ENCODE results near the gene RNASEH2A.
"Not testable (repeated sequence)": the region's sequence is repeated elsewhere in the genome, so short reads cannot be mapped to it uniquely, and the experiment has no call there.

The RNASEH2A gene

DNA sequence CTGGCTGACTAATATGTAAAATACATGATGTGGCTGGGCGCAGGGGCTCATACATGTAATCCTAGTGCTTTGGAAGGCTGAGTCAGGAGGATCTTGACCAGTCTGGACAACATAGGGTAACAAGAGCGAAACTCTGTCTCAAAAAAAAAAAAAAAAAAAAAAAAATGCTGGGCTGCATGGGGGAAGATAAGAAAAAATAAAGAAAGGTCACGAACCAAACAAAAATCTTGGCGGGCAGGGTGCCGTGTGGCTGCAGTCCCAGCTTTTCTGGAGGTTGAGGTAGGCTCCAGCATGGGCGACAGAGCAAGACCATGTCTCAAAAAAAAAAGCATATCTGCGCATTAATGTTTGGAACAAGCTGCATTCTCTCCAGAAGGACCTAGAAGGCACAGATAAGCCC is 8.7 kb downstream of the RNASEH2A start:
- H3K4me3 ChIP-seq (ENCODE audit: low read length), result no peak overlapping the region
- no peak for DNase-seq (ENCODE audit: low read depth, low spot score)

DNA sequence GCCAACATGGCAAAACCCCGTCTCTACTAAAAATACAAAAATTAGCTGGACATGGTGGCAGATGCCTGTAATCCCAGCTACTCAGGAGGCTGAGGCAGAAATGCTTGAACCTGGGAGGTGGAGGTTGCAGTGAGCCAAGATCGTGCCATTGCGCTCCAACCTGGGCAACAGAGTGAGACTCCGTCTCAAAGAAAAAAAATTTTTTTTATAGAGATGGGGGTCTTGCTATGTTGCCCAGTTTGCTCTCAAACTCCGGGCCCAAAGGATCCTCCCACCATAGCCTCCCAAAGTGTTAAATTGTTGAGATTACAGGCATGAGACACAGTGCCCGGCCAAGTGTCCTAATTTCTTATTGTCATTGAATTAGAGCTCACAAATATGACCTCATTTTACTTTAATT is 10.8 kb downstream of the RNASEH2A start:
- DNase-seq (ENCODE audit: low read depth, low spot score), result not testable (repeated sequence)

DNA sequence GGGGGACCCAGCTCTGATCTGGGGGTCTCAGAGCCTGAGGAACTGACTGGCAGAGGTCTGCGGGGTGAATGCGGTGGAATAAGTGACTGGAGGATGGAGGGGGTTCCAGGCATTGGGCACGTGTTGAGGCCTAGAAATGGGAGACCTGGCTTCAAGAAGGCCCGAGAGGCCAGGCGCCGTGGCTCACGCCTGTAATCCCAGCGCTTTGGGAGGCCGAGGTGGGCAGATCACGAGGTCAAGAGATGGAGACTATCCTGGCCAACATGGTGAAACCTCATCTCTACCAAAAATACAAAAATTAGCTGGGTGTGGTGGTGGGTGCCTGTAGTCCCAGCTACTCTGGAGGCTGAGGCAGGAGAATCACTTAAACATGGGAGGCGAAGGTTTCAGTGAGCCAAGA is 11.4 kb downstream of the RNASEH2A start:
- DNase-seq (ENCODE audit: low read depth, low spot score); H3K4me3 ChIP-seq (ENCODE audit: low read length): not testable (repeated sequence)

More for the DNA sequence above, 10.8 kb downstream of the RNASEH2A start:
- H3K4me3 ChIP-seq (ENCODE audit: low read length), result not testable (repeated sequence)

DNA sequence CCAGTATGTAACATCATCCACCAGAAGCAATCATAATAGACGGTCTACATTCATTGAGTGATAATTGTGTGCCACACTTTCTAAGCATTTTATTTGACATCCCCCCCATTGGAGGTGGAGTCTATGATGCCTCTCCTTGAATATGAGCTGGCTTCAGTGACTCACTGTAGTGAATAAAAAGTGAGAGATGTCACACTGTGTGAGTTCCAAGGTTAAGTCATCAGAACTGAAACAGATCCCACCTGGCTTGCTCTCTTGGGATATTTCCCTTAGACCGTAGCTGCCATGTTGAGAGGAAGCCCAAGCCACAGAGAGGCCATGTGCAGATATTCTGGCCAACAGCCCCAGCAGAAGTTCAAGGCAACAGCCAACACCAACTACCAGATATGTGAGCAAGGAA is 15.4 kb downstream of the RNASEH2A start:
- no peak overlapping the region for H3K4me3 ChIP-seq (ENCODE audit: low read length)
- DNase-seq (ENCODE audit: low read depth, low spot score), result no peak

DNA sequence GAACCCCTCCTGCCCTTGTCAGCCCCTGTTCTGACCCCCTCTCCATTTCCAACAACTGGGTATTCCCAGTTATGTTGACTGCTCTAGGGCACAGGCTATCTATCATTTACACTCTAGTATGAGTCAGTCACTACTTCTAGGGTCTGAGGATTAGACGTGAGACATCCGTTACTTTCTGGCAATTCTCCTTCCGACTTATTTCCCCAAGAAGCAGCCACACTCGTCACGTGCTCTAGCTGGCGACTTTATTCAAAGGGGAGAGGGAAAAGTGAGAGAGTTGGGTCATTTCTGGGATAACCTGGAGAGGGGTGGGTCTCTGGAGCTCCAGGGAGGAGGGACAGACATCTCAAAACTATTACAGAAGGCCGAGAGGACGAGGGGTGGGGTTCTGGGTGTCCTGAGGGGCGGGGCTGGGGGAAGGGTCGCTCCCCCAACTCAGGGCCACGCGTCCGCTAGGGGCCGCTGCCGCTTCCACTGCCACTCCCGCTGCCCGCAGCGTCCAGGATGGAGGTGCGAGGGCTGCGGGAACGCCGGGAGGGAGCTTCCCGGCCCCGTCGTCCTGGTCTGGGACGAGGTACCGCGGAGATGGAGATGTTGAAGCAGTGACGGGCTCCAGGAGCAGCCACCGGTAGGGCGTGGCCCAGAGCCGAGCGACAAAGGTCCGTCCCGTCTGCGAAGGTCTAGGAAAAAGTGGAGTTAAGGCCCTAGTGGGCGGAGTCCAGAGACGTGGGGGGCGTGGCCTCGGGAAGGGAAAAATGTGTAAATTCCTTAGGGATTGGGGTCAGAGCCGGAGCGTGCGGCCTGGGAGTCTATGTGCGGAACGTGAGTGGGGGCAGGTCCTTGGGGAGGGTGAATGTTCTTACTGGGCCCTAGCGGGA is 19.1 kb downstream of the RNASEH2A start:
- no peak for DNase-seq (ENCODE audit: low read depth, low spot score)
- H3K4me3 ChIP-seq (ENCODE audit: low read length), result no peak overlapping the region

DNA sequence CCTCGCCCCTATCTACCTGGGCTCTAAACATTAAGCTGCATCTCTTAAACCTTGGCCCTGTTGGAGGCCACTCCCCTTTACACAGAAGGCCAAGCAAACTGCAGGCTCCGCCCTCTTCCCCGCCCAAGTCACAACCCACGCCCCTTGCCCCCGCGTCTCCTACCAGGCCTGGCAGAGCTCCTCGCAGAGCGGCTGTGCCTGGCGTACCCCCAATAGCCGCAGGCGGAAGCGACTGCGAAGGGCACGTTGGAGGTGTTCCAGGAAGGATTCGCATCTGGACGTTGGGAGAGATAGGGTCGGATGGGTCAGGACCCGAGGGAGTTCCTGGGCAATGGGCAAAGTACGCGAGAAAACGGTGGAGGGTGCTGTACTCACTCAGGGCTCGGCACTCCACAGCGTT is 22.1 kb downstream of the RNASEH2A start:
- H3K4me3 ChIP-seq (ENCODE audit: low read length), result peak overlapping the region; percentile 3; the same call in 1 of the 2 replicates

DNA sequence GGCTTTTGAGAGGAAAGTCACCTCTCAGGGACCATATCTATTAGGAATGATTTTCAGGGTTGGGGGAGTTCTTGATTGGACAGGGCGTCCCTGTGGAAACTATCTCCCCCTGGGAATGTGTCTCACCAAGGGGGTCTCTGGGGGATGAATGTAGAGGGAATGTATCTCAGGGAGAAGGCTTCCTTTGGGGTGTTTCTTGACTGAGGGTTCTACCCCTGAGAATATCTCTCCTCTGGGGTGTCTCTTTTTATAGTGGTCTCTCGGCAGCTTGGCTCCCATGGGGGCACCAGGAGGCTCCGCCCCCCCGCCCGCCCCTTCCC is 27.0 kb downstream of the RNASEH2A start:
- DNase-seq (ENCODE audit: low read depth, low spot score), result no peak
- H3K4me3 ChIP-seq (ENCODE audit: low read length), result peak overlapping the region; percentile 33

More for the DNA sequence above, 22.1 kb downstream of the RNASEH2A start:
- DNase-seq (ENCODE audit: low read depth, low spot score), result peak; percentile 71

DNA sequence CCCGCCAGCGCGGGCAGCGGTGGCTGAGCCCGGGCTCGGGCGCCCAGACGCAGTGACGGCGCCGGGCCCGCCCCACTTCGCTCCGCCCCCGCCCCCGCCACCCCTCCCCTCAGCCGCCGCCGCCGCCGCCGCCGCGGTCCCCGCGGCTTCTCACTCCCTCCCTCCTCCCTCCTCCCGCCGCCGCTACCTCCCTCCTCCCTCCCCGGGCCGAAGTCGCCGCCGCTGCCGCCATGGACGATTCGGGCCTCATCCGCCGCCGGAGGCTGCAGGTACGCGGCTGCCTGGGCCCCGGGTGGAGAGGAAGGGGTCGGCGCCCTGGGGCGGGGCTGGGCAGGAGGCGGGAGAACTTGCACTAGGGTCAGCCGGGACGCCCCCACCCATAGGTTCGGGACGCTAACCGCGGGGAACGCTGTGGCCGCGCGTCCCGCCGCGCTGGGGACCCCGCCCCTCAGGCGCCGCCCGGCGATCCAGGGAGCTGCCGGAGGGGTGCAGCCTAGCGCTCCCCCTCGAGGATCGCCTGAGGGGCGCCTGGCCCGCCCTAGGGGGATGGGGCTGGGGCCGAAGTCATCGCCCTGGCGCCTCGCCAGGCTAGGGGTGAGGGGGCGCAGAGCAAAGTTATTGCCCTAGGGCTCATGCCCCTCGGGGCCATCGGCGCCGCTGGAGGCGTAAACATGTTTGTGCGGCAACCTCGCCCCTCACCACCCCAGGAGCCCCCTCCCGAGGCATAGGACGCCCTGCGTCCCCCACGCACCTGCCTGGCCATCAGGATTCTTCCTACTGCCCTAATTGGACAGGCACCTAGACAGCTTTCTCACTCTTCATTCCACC is 27.6 kb downstream of the RNASEH2A start:
- peak overlapping the region; percentile 49 for H3K4me3 ChIP-seq (ENCODE audit: low read length)
- DNase-seq (ENCODE audit: low read depth, low spot score), result no peak

DNA sequence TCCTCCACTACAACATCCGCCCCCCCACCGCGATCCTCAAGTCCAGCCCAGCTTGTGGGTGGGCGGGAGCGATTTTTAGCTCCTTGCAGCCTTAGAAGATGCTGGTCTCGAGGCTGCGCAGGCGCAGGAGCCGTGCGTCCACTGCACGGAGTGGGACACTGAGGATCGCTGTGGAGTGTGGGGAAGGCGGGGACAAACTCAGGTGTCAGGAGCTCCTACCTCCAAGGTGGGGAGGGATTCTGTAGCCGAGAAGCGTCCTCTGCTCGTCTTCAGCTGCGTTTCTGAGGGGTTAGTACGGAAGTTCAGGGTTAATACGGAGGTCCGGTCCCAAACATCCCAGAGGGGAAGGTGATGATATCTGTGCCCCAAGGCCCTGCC is 28.2 kb downstream of the RNASEH2A start, which contains the start of gene RTBDN:
TSS of gene RTBDN (minus strand) at position 14 of the 378 bp plus-strand sequence. CDS start 4,600 bp downstream, outside the sequence.
- no peak for DNase-seq (ENCODE audit: low read depth, low spot score)
- peak within 1 kb of the TSS; percentile 49 for H3K4me3 ChIP-seq (ENCODE audit: low read length)

DNA sequence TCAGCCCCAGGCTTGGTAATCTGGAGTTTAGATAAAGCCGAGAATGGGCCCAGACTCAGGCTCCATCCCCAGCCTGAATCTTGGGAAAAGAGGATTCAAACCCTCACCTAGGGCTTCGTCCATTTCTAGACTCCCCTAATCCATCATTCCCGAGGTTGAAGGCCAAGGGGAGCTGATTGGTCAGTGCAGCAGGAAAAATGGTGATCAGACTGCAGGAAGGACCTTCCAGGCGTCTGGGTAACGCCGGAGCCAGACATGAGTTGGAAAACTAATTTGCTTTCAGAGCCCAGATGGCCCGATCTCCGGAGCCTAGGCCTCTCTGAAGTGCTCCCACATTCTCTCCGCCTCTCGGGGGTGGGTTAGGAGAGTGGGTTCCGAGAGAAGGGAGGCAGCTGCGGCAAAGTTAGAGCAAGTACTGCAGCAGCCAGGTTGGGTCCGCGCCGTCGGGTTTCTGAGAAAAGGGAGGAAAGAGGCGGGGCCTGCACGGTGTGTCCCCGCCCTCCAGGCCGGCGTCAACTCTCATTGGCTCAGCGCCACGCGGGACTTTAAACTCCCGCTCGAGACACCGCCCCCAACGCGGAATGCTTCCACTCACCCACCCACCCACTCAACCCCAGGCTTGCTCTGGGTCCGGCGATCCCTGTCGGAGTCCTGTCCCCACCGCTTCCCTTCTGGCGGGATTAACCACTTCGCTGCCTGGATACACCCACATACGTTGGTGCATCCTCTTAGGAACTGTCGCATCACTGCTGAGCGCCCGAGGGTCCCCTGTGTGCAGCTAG is 28.8 kb downstream of the RNASEH2A start:
- H3K4me3 ChIP-seq (ENCODE audit: low read length), result no peak overlapping the region
- peak; percentile 36 for DNase-seq (ENCODE audit: low read depth, low spot score)

DNA sequence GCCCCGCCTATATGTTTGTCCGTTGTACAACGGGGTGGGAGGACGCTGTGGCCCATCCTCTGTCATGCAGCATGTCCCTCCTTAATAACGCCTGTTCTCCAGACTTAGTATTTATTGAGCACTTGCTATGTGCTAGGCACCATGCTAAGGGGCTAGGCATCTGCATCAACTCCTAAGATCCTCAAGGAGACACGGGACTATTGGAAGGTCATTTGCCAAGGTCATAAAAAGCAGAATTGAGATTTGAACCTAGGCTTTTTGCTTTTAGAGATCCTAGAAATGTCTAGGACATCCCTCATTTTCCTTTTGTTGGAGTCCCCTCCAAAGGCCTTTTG is 30.1 kb downstream of the RNASEH2A start:
- no peak for DNase-seq (ENCODE audit: low read depth, low spot score)
- no peak overlapping the region for H3K4me3 ChIP-seq (ENCODE audit: low read length)

DNA sequence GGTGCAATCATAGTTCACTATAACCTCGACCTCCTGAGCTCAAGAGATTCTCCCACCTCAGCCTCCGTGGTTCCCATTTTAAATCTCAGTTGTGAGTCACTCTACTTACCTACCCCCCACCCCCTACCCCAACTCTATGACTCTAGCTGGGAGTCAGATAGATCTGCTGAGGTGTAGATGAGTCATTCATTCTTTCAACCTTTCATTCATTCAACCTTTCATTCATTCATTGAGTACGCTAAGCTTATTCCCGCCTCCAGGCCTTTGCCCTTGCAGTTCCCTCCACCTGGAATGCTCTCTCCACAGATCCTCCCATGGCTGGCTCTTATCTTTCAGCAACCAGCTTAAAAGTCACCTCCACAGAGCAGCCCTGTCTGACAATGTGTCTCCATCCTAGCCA is 30.8 kb downstream of the RNASEH2A start:
- no peak overlapping the region for H3K4me3 ChIP-seq (ENCODE audit: low read length)
- no peak for DNase-seq (ENCODE audit: low read depth, low spot score)

DNA sequence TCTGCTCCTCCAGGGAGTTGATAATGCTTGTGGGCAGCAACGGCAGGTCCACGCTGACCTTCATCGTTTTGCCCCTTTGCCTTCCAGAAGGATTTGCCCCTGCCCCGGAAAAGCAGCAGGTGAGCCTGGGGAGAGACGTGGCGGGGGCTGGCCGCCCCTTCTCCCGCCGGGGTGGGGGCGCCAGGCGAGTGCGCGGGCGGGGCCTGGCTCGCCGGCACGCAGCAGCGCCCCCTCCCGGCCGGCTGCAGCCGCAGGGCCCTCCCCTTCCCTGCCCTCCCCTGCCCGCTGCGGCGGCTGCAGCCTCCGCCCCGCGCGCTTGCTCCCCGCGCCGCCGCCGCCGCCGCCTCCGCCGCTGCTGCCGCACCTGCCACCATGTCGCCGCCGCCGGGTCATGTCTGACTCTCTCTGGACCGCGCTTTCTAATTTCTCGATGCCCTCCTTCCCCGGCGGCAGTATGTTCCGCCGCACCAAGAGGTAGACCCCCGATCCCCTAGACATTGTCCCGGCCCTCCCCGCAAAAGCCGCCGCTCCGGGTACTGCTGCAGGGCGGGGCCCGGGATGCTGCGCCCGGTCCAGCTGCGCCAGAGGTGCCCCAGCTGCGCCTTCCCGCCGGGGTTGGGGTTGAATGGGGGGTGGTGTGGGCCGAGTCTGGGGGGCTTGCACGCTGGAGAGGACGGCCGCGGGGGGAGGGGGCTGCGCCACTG is 31.9 kb downstream of the RNASEH2A start, which contains the start of gene MAST1:
TSS of gene MAST1 (plus strand) at position 334 of the 704 bp plus-strand sequence. CDS start at position 392, 58 bp downstream.
- DNase-seq (ENCODE audit: low read depth, low spot score), result no peak
- peak within 1 kb of the TSS; percentile 70 for H3K4me3 ChIP-seq (ENCODE audit: low read length)

DNA sequence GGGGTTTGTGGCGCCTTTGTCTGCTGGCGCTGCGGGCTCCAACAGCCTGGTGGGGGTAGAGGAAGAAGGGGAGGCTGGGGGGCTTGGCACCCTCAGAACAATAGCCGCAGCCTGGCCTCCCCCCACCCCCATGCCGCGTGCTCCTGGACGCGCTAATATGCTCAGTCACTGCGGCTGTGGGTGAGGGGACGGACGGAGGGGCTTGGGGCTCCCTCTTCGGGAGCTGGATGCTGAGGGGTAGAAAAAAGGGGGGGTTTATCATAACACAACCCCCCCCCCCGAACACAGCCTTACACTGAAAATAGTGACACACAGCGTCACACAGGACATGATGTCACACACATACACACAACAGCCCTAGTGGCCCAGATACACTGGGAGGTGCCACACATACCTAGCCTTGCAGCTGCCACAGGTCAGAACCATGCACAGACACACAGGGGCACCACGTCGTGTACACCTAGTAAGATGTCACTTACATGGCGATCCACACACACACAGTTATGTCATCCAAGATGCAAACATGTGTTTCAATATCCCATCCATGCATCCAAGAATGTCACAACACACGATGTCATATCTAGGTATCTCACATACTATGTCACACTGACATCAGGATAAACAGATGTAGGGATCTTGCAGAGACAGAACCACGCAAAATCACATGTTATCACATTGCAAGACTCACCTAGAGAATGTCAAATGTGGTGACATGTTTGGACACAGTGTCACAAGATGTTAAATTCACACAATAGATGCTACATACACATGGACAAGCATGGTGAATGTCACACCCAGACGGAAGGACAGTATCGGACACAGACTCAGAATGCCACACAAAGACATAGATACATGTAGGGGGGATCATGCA is 32.7 kb downstream of the RNASEH2A start:
- H3K4me3 ChIP-seq (ENCODE audit: low read length), result peak overlapping the region; percentile 70
- peak; percentile 56 for DNase-seq (ENCODE audit: low read depth, low spot score)

DNA sequence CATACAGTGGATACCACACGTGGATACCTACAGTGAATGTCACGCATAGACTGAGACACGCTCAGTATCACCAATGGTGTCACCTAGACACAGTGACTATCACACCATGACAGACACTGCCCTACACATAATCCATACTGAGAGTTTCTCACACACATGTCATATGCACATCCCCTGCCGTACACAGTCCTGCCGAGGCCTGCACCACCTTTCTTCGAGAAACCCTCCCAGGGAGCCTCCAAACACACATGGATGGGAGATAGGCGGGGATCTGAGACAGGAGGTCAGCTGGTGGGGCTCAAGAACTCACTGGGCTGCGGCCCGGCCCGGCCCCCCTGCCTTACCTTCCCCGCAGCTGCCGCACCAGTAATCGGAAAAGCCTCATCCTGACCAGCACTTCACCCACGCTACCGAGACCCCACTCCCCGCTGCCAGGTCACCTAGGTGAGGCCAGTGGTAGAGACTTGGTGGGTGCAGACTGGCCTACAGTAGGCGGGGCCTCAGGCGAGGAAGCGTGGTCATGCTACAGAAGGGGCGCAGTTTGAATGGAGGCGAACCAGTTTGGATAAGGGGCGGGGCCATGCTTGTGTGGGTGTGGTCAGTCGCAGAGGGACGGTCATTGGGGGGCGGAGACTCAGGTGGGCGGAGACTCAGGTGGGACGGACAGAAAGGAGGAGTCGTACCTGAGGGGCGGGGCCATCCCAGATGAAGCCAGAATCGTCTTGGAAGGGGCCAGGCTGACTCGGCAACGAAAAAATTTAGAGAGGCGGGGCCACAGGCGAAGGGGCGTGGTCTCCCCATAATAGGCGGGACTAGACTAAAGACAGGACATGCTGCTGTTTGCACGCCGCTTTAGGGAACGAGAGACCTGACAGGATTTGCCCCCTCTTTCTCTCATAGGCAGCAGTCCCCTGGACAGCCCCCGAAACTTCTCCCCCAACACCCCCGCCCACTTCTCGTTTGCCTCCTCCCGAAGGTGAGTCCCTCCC is 34.0 kb downstream of the RNASEH2A start:
- DNase-seq (ENCODE audit: low read depth, low spot score), result no peak
- no peak overlapping the region for H3K4me3 ChIP-seq (ENCODE audit: low read length)

DNA sequence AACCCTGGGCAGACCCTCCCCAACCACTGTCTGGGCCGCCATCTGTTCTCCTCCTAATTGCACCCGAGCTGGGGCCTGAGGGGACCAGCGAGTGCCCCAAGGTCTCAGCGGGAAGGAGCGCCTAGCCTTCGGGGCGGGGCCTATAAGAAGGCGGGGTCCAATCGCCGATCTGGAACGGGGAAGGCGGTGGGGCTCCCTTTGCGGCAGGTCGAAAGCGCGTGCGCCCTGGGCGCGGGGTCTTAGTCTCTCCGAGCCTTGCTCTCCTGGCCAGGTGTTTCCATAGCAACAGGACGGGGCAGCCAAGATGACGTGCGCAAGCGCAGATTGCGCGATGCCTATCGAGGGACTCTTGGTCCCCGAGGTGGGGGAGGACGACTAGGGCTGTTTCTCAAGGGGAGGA is 34.7 kb downstream of the RNASEH2A start:
- H3K4me3 ChIP-seq (ENCODE audit: low read length), result no peak overlapping the region

DNA sequence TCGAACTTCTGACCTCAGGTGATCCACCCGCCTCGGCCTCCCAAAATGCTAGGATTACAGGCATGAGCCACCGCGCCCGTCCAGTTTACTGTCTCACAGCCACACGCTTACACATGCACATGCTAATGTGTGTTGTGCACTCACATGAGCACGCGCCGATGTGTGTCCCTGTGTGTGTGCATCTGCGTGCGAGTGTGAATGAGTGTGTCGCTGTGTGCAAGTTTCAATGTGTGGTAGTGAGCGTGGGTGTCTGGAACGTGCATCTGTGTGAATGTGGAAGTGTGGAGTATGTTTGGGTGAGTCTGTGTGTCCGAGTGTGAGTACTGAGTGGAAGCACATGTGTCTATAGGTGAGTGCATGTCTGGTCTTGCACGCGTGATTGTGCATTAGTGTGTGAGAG is 36.1 kb downstream of the RNASEH2A start:
- no peak overlapping the region for H3K4me3 ChIP-seq (ENCODE audit: low read length)
- no peak for DNase-seq (ENCODE audit: low read depth, low spot score)

More for the DNA sequence above, 34.7 kb downstream of the RNASEH2A start:
- no peak for DNase-seq (ENCODE audit: low read depth, low spot score)
